Measurements from ENCODE around the gene NPHP4.

The NPHP4 gene

DNA sequence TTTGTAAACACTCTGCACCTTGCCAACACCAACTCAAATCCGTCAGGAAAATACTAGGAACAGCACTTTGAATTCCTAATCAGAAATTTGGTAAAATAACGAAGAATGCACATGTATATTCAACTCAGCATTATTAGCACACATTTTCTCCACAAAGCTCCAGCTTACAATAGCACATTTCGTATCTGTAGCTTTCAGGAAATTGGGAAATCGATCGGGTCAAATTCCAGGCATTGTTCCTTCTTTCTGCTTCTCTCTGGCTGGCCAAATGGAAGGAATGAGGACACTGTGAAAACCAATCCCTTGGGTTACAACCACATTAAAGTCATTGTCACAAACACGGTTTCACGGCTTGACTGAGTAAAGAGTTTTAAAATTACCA is 58.6 kb downstream of the NPHP4 start:
- H3K36me3 ChIP-seq (ENCODE audit: insufficient read depth, low read length), result no peaks in the 10 kb centered on the region
- no peaks in the 10 kb centered on the region for H3F3A ChIP-seq (ENCODE audit: insufficient read depth, low read length)
- H3K27me3 ChIP-seq (ENCODE audit: insufficient read depth, low read length), result no peaks in the 10 kb centered on the region
- no peak overlapping the region for H3K27ac ChIP-seq (ENCODE audit: low read depth, low read length, poor library complexity, severe bottlenecking)
- H3K9me2 ChIP-seq (ENCODE audit: low read depth, low read length), result no peaks in the 10 kb centered on the region
- H4K20me1 ChIP-seq (ENCODE audit: insufficient read depth, low read length), result no peaks in the 10 kb centered on the region
- H3K4me1 ChIP-seq (ENCODE audit: insufficient read depth, low read length, severe bottlenecking), result no peaks in the 10 kb centered on the region
- no peak overlapping the region for H3K4me2 ChIP-seq (ENCODE audit: low read length)
- H2AFZ ChIP-seq (ENCODE audit: low read length), result no peak overlapping the region
- no peaks in the 10 kb centered on the region for H3K9me3 ChIP-seq (ENCODE audit: low read length)
- no peaks in the 10 kb centered on the region for H3K79me2 ChIP-seq (ENCODE audit: insufficient read depth, low read length)
- no peak overlapping the region for H3K4me3 ChIP-seq (ENCODE audit: low read depth, low read length, poor library complexity, severe bottlenecking)
- TF ChIP-seq, protein P1, sequence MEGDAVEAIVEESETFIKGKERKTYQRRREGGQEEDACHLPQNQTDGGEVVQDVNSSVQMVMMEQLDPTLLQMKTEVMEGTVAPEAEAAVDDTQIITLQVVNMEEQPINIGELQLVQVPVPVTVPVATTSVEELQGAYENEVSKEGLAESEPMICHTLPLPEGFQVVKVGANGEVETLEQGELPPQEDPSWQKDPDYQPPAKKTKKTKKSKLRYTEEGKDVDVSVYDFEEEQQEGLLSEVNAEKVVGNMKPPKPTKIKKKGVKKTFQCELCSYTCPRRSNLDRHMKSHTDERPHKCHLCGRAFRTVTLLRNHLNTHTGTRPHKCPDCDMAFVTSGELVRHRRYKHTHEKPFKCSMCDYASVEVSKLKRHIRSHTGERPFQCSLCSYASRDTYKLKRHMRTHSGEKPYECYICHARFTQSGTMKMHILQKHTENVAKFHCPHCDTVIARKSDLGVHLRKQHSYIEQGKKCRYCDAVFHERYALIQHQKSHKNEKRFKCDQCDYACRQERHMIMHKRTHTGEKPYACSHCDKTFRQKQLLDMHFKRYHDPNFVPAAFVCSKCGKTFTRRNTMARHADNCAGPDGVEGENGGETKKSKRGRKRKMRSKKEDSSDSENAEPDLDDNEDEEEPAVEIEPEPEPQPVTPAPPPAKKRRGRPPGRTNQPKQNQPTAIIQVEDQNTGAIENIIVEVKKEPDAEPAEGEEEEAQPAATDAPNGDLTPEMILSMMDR (IDR thresholded peaks at IDR 0.05; ENCODE audit: low read length), result no peak
- no peak for TF ChIP-seq EZH2 (IDR thresholded peaks at IDR 0.05; ENCODE audit: borderline replicate concordance, low read length)
- H3K9ac ChIP-seq (ENCODE audit: low read length), result no peak overlapping the region

DNA sequence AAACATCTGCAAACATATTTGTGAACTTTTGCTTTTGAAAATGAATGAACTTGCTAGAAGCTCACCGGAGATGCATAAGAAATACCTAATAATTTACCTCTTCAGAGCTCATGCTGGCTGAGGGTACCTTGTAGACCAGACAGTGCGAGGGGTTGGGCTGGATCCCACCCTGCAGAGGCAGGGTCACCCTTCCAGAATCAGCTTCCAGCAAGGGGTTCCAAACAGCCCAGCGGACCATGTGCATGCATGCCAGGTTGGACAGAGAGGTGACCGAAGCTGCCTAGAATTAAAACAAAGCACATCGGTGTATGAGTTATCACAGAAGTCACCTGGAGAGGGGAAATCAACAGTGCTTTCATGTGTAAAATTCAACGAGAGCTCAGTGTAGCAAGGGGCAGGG is 59.2 kb downstream of the NPHP4 start:
- no peak overlapping the region for H3K4me2 ChIP-seq (ENCODE audit: low read length)
- no peaks in the 10 kb centered on the region for H3F3A ChIP-seq (ENCODE audit: insufficient read depth, low read length)
- no peaks in the 10 kb centered on the region for H3K79me2 ChIP-seq (ENCODE audit: insufficient read depth, low read length)

DNA sequence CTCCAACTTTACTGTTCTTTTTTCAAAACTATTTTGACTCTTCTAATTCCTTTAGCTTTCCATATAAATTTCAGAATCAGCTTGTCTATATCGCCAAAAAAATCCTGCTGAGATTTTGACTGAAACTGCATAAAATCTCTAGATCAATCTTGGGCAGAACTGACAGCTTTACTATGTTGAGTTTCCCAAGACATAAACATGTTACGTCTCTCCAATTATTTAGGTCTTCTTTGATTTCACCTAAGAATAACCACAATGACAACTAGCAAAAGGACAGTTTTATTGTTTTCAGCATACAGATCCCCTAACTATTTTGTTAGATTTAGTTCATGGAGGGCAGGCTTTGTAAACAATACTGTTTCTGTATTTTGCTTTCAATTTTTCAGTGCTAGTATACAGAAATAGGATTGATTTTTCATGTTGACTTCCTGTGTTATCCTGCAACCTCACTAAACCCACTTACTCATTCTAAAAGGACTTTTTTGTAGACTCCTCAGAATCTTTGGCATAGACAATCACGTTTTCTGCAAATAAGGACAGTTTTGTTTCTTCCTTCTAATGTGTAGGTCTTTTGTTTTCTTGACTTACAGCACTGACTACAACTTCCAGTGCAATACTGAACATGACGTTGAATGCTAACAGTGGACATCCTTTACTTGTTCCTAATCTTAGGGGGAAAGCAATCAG is 63.4 kb downstream of the NPHP4 start:
- no peak overlapping the region for H3K4me3 ChIP-seq (ENCODE audit: low read depth, low read length, poor library complexity, severe bottlenecking)
- TF ChIP-seq, protein P1 (IDR thresholded peaks at IDR 0.05; ENCODE audit: low read length), result no peak
- TF ChIP-seq EZH2 (IDR thresholded peaks at IDR 0.05; ENCODE audit: borderline replicate concordance, low read length), result no peak
- H3F3A ChIP-seq (ENCODE audit: insufficient read depth, low read length), result no peaks in the 10 kb centered on the region
- H2AFZ ChIP-seq (ENCODE audit: low read length), result no peak overlapping the region
- no peak overlapping the region for H3K9ac ChIP-seq (ENCODE audit: low read length)
- H3K36me3 ChIP-seq (ENCODE audit: insufficient read depth, low read length), result no peaks in the 10 kb centered on the region
- H3K27me3 ChIP-seq (ENCODE audit: insufficient read depth, low read length), result no peaks in the 10 kb centered on the region
- no peak overlapping the region for H3K4me2 ChIP-seq (ENCODE audit: low read length)
- H3K4me1 ChIP-seq (ENCODE audit: insufficient read depth, low read length, severe bottlenecking), result no peaks in the 10 kb centered on the region
- H3K27ac ChIP-seq (ENCODE audit: low read depth, low read length, poor library complexity, severe bottlenecking), result no peak overlapping the region
- no peaks in the 10 kb centered on the region for H4K20me1 ChIP-seq (ENCODE audit: insufficient read depth, low read length)
- no peaks in the 10 kb centered on the region for H3K9me3 ChIP-seq (ENCODE audit: low read length)
- no peaks in the 10 kb centered on the region for H3K9me2 ChIP-seq (ENCODE audit: low read depth, low read length)
- H3K79me2 ChIP-seq (ENCODE audit: insufficient read depth, low read length), result no peaks in the 10 kb centered on the region

More for the DNA sequence above, 59.2 kb downstream of the NPHP4 start:
- no peaks in the 10 kb centered on the region for H3K9me3 ChIP-seq (ENCODE audit: low read length)
- H3K9ac ChIP-seq (ENCODE audit: low read length), result no peak overlapping the region
- no peak overlapping the region for H3K4me3 ChIP-seq (ENCODE audit: low read depth, low read length, poor library complexity, severe bottlenecking)
- H3K9me2 ChIP-seq (ENCODE audit: low read depth, low read length), result no peaks in the 10 kb centered on the region
- H3K4me1 ChIP-seq (ENCODE audit: insufficient read depth, low read length, severe bottlenecking), result no peaks in the 10 kb centered on the region
- H4K20me1 ChIP-seq (ENCODE audit: insufficient read depth, low read length), result no peaks in the 10 kb centered on the region
- no peaks in the 10 kb centered on the region for H3K27me3 ChIP-seq (ENCODE audit: insufficient read depth, low read length)
- no peak overlapping the region for H3K27ac ChIP-seq (ENCODE audit: low read depth, low read length, poor library complexity, severe bottlenecking)
- no peaks in the 10 kb centered on the region for H3K36me3 ChIP-seq (ENCODE audit: insufficient read depth, low read length)
- no peak overlapping the region for H2AFZ ChIP-seq (ENCODE audit: low read length)
- TF ChIP-seq EZH2 (IDR thresholded peaks at IDR 0.05; ENCODE audit: borderline replicate concordance, low read length), result no peak
- TF ChIP-seq, protein P1 (IDR thresholded peaks at IDR 0.05; ENCODE audit: low read length), result no peak

All from OCI-LY1 (cell line).